AG09319 (cell line): ENCODE results near the gene B4GALNT2.

Experiments
- DNase-seq: peaks from one replicate; pipeline ENCODE4 v3.0.0-alpha.2; 2010; ENCODE audit warnings: low read depth; ENCODE audit errors: extremely low read depth
- CTCF ChIP-seq: IDR thresholded peaks from 2 replicates; pipeline ENCODE4 v1.5.1; 2011; ENCODE audit warnings: low read depth, mild to moderate bottlenecking, inconsistent platforms, low read length, moderate library complexity

The B4GALNT2 gene

GRCh38 chr17:49108318-49108717 lies 24.3 kb upstream of the B4GALNT2 start:
- DNase-seq: peak; percentile 35
- no peak for TF ChIP-seq CTCF

DNA sequence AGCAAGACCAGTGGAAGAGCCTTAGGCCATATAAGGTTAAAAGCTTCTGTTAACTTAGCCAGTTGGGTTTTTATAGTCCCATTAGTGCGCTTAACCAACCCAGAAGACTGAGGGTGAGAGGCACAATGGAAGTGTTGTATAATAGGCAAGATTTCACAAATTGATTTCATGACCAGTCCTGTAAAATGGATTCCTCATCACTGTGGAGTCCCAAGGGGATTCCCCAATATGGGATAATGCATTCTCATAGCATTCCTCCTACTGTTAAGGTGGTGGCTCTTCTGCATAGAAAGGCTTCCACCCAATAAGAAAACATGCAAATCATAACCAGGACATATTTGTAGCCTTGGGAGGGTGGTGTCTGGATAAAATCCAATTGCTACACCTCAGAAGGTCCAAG lies 22.1 kb upstream of the B4GALNT2 start:
- TF ChIP-seq CTCF: no peak
- DNase-seq: no peak

DNA sequence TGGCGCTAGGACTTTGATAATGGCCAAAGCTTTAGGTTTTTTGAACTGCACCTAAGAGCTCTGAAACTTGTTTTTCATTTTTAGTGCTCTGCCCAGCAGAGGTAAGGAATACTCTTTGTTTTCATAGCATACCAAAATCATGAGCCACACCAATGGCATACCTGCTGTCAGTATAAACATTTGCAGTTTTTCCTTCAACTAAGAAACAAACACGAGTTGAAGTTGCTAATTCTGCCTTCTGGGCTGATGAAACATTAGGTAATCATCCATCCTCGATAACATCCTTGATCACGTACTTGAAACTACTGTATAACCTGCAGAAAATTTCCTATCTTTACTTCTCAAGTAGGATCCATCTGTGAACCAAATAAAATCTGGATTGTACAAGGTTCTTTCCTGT lies 20.6 kb upstream of the B4GALNT2 start:
- DNase-seq: no peak
- TF ChIP-seq CTCF: no peak

- no peak for TF ChIP-seq CTCF
These were observed 19.6 kb upstream of the B4GALNT2 start for GRCh38 chr17:49112936-49113335.

DNA sequence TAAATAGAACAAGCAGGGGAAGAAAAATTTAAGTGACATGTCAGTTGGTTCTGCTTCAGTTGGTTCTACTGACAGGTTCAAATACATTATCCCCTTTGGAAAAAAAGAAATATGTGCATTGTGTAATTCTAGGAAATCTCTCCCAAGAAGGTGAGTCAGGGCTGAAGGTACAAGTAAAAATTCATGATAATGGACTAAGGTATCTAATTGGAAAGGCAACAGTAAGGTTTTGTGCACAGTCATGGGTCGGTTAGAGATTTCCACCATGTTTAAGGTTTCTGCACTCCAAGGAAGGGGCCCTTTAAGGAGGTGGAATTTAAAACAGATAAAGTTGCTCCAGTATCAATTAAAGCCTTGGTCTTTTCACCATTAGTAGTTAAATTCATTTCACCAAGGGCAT lies 17.9 kb upstream of the B4GALNT2 start:
- TF ChIP-seq CTCF: no peak
- no peak for DNase-seq

More at GRCh38 chr17:49112936-49113335, 19.6 kb upstream of the B4GALNT2 start:
- DNase-seq: no peak

GRCh38 chr17:49117587-49118230 lies 14.9 kb upstream of the B4GALNT2 start:
- no peak for TF ChIP-seq CTCF
- no peak for DNase-seq

DNA sequence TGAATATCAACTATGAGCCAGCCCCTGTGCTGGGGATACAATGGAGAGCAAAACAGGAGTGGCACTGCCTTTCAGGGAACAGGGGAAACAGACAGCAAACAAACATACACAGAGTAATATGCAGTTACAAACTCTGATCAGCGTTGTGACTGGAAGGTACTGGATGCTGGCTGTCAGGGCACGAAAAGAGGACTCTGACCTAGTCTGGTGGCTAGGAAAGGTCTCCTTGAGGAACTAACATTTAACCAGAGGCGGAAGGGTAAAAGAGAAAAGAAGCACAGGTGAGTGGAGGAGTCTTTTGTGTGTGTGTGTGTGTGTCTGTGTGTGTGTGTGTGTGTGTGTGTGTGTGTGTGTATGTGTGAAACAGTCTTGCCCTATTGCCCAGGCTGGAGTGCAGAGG lies 12.4 kb upstream of the B4GALNT2 start:
- DNase-seq: no peak
- no peak for TF ChIP-seq CTCF
